Gastrocnemius medialis (tissue), 4 donors: ENCODE data around the gene MLLT10.

Experiments
- CTCF ChIP-seq, 5 experiments: fragments of 450-650 bp in 3 of 5; fragments of 200-600 bp in 2 of 5; sonication (generic) in 2 of 5; IDR thresholded peaks in 4 of 5; conservative IDR thresholded peaks in 1 of 5; 1 replicate in 4 of 5; 2 replicates in 1 of 5; pipeline ENCODE4 v1.5.1; 2016 to 2019; ENCODE audit warnings: antibody characterized with exemption in 5 of 5, mild to moderate bottlenecking in 3 of 5, moderate library complexity in 3 of 5
- POLR2A ChIP-seq, 2 donors: fragments of 450-650 bp; IDR thresholded peaks; one replicate each; pipeline ENCODE4 v1.6.1; 2017; ENCODE audit warnings: antibody characterized with exemption in 2 of 2, mild to moderate bottlenecking in 2 of 2, moderate library complexity in 2 of 2

- no peak for TF ChIP-seq CTCF (IDR thresholded peaks at IDR 0.05 in 4 of 5, conservative IDR thresholded peaks at IDR 0.05 in 1 of 5)
- no peak for TF ChIP-seq POLR2A (IDR thresholded peaks at IDR 0.05)
Measured at GRCh38 chr10:21728618-21729017, 194.6 kb downstream of the MLLT10 start.
